Glutamatergic neuron (in vitro differentiated cells): ENCODE results near the gene LBH. TPM values are rescaled to one million over a fixed set of nuclear protein-coding genes. Genes with fewer than 3 reads are reported as not detected.
"Not testable (repeated sequence)": the region's sequence is repeated elsewhere in the genome, so short reads cannot be mapped to it uniquely, and the experiment has no call there.

ENCODE experiments used
- DNase-seq: peaks from one replicate; pipeline ENCODE4 v3.0.0; 2022
- H3K27ac Mint-ChIP-seq: one replicate; pipeline ENCODE4 v1.8.0; 2020; ENCODE audit warnings: mild to moderate bottlenecking, mixed read lengths, inconsistent platforms; ENCODE audit not compliant: unreplicated experiment
- H3K27me3 Mint-ChIP-seq: one replicate; pipeline ENCODE4 v1.8.0; 2020; ENCODE audit warnings: mild to moderate bottlenecking, moderate library complexity, mixed read lengths, inconsistent platforms; ENCODE audit not compliant: unreplicated experiment
- H3K36me3 Mint-ChIP-seq: one replicate; pipeline ENCODE4 v1.8.0; 2020; ENCODE audit warnings: mild to moderate bottlenecking, mixed read lengths, inconsistent platforms; ENCODE audit not compliant: unreplicated experiment
- H3K4me1 Mint-ChIP-seq: one replicate; pipeline ENCODE4 v1.8.0; 2020; ENCODE audit warnings: mild to moderate bottlenecking, low read depth, mixed read lengths, inconsistent platforms; ENCODE audit not compliant: unreplicated experiment
- H3K4me3 Mint-ChIP-seq: one replicate; pipeline ENCODE4 v1.8.0; 2020; ENCODE audit warnings: mild to moderate bottlenecking, mixed read lengths, inconsistent platforms; ENCODE audit not compliant: unreplicated experiment
- H3K9me3 Mint-ChIP-seq: one replicate; pipeline ENCODE4 v1.8.0; 2020; ENCODE audit warnings: mild to moderate bottlenecking, moderate library complexity, mixed read lengths, inconsistent platforms; ENCODE audit not compliant: unreplicated experiment
- total RNA-seq: library from RNA; stranded (reverse); fragmentation: NEBNext Ultra II Directional; extraction: Animal tissue kit (Norgen Biotek cat#: 25700); gene quantifications from one replicate; pipeline ENCODE4 v1.2.1, GENCODE V29; 2021; ENCODE audit not compliant: unreplicated experiment
- TF ChIP-seq, protein P1 (sequence below): fragments of 200-600 bp; sonication (generic); IDR thresholded peaks from one replicate; pipeline ENCODE4 v1.5.0; 2021; ENCODE audit not compliant: partially characterized antibody, unreplicated experiment

LBH gene
- total RNA-seq, 1 donor from 2014 or later, result 112 TPM

DNA sequence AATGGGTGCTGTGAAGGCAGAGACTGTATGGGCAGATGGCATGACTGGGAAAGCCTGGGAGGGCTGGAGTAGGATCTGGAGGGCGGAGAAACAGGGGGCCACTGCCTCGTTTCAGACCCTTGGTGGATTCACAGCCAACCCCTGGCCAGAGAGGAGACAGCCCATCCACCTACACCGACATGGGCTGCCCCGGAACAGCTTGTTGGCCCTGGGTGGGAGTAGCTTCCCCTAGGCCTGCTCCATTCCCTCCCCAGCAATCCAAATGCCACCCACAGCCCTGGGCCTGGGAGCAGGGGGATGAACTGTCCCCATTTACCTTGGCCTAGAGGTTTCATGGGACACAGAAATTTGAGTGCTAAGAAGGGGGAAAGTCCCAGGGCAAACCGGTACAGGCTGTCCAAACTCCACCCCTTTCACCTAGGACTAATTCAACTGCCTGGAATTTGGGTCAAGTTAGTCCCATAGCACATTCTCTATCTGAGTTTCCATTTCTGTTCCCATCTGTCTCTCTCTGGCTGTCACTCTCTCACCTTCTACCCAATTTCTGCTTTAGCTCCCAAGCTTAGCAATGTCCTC, 37.0 kb downstream of the LBH start:
- H3K4me1 Mint-ChIP-seq, result peaks cover 5% of the 10 kb centered on the region
- H3K4me3 Mint-ChIP-seq, result no peak overlapping the region
- H3K9me3 Mint-ChIP-seq, result peaks cover 2% of the 10 kb centered on the region
- no peak for DNase-seq
- no peaks in the 10 kb centered on the region for H3K36me3 Mint-ChIP-seq
- TF ChIP-seq, protein P1, sequence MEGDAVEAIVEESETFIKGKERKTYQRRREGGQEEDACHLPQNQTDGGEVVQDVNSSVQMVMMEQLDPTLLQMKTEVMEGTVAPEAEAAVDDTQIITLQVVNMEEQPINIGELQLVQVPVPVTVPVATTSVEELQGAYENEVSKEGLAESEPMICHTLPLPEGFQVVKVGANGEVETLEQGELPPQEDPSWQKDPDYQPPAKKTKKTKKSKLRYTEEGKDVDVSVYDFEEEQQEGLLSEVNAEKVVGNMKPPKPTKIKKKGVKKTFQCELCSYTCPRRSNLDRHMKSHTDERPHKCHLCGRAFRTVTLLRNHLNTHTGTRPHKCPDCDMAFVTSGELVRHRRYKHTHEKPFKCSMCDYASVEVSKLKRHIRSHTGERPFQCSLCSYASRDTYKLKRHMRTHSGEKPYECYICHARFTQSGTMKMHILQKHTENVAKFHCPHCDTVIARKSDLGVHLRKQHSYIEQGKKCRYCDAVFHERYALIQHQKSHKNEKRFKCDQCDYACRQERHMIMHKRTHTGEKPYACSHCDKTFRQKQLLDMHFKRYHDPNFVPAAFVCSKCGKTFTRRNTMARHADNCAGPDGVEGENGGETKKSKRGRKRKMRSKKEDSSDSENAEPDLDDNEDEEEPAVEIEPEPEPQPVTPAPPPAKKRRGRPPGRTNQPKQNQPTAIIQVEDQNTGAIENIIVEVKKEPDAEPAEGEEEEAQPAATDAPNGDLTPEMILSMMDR, result no peak
- no peak overlapping the region for H3K27ac Mint-ChIP-seq
- no peaks in the 10 kb centered on the region for H3K27me3 Mint-ChIP-seq

DNA sequence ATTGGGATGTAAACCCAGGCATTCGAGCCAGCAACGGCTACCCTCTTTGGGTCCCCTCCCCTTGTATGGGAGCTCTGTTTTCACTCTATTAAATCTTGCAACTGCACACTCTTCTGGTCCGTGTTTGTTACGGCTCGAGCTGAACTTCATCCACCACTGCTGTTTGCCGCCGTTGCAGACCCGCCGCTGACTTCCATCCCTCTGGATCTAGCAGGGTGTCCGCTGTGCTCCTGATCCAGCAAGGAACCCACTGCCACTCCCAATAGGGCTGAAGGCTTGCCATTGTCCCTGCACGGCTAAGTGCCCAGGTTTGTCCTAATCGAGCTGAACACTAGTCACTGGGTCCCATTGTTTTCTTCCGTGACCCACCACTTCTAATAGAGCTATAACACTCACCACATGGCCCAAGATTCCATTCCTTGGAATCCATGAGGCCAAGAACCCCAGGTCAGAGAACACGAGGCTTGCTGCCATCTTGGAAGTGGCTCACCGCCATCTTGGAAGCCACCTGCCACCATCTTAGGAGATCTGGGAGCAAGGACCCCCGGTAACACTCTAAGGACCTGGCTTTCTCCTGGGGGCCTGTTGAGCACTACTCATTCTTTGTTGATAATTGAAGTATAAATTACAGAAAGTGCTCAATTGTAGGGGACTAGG, 37.9 kb downstream of the LBH start:
- H3K36me3 Mint-ChIP-seq, H3K4me1 Mint-ChIP-seq, H3K4me3 Mint-ChIP-seq, H3K9me3 Mint-ChIP-seq, DNase-seq, H3K27ac Mint-ChIP-seq, H3K27me3 Mint-ChIP-seq: not testable (repeated sequence)

DNA sequence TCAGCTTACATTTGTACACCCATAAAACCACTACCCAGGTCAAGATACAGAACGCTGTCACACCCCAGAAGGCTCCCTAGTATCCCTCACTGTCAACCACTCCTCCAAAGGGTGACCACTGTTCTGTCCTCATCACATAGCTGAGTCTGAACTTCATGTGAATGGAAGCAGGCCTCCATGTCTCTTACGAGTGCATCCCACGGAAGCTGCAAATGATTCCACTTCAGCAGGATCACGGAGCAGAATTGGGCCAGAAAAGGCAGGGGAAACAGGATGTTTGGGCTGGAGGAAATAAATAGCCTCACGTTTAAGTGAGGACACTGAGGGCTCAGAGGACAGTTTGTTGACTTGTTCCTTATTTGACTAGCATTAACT, 38.4 kb downstream of the LBH start:
- no peaks in the 10 kb centered on the region for H3K27me3 Mint-ChIP-seq
- no peaks in the 10 kb centered on the region for H3K36me3 Mint-ChIP-seq
- H3K4me1 Mint-ChIP-seq, result peaks cover 5% of the 10 kb centered on the region
- no peak for DNase-seq
- peaks cover 2% of the 10 kb centered on the region for H3K9me3 Mint-ChIP-seq
- no peak overlapping the region for H3K4me3 Mint-ChIP-seq
- TF ChIP-seq, protein P1, result no peak
- no peak overlapping the region for H3K27ac Mint-ChIP-seq

DNA sequence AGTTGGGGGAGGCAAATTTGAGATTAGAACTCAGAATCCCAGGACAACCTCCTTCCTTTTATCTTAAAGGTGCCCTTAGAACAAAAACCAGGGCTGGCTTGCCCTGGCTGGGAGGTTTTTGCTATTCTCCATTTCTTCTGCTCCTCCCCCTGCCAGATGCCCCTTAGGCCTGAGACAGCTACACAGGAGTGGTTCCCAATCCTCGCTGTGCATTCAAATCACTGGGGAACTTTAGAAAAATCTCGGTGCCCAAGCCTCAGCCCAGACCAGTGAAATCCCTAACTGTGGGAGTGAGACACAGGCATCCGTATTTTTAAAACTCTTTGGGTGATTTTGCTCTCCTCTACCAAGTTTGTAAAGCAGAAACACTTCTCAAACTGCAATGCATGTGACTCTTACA, 38.8 kb downstream of the LBH start:
- TF ChIP-seq, protein P1, result no peak
- H3K4me1 Mint-ChIP-seq, result peaks cover 5% of the 10 kb centered on the region
- DNase-seq, result no peak
- H3K4me3 Mint-ChIP-seq, result no peak overlapping the region
- no peaks in the 10 kb centered on the region for H3K27me3 Mint-ChIP-seq
- peaks cover 2% of the 10 kb centered on the region for H3K9me3 Mint-ChIP-seq
- H3K27ac Mint-ChIP-seq, result no peak overlapping the region
- no peaks in the 10 kb centered on the region for H3K36me3 Mint-ChIP-seq

DNA sequence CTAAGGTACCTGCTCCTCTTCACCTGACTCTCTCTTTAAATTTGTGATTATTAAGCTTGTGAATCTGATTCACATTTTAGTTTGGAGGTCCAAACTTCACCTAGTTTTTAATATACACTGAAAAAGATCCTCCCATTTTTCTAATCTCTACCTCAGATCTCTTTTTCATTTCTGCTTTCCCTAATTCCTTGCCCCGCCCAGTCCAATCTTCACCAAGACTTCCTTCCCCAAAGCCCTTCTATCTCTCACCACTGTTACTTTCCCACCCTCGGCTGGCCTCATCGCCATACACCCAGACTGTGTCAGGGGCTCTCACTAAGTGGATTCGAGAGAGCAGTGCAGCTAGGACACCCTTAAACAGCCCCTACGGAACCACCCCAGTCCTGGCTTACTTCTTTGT, 40.0 kb downstream of the LBH start:
- no peak for DNase-seq
- Mint-ChIP-seq H3K4me1 (peaks cover 5% of the 10 kb centered on the region), H3K4me3 (no peak overlapping the region), H3K9me3 (peaks cover 2% of the 10 kb centered on the region), H3K36me3 (no peaks in the 10 kb centered on the region), H3K27me3 (no peaks in the 10 kb centered on the region), H3K27ac (no peak overlapping the region)
- TF ChIP-seq, protein P1, result no peak
